HG02763 (cell line): ENCODE results near the gene CKLF.
A peak's percentile ranks its signal among the peaks of the same experiment; 100 is the strongest.

Experiments used
- ATAC-seq: cut with Tn5 transposase; IDR thresholded peaks from one replicate; pipeline ENCODE4 v1.9.1; 2021; ENCODE audit warnings: mild to moderate bottlenecking, moderate library complexity; ENCODE audit not compliant: unreplicated experiment

The CKLF gene

GRCh38 chr16:66541388-66542355 lies 10.7 kb upstream of the CKLF start:
- ATAC-seq, result no peak

GRCh38 chr16:66542396-66542795 lies 10.0 kb upstream of the CKLF start:
- ATAC-seq, result no peak

GRCh38 chr16:66543541-66543940 lies 8.8 kb upstream of the CKLF start:
- ATAC-seq, result no peak

GRCh38 chr16:66544016-66544757 lies 8.2 kb upstream of the CKLF start:
- ATAC-seq, result no peak

GRCh38 chr16:66547101-66547989 lies 5.0 kb upstream of the CKLF start:
- ATAC-seq, result no peak

GRCh38 chr16:66548068-66548467 lies 4.3 kb upstream of the CKLF start:
- no peak for ATAC-seq

- ATAC-seq, result no peak
These were observed 3.5 kb upstream of the CKLF start for GRCh38 chr16:66548868-66549267.

- peak; percentile 27 for ATAC-seq
These were observed 2.9 kb upstream of the CKLF start, which contains the start of gene TK2 for GRCh38 chr16:66549284-66550131. TSS of gene TK2 (minus strand) at chr16:66550122. CDS start at chr16:66550061, 61 bp downstream.

- ATAC-seq, result no peak
These were observed 1.0 kb upstream of the CKLF start for GRCh38 chr16:66551348-66551759.

- ATAC-seq, result no peak
These were observed 539 bp upstream of the CKLF start for GRCh38 chr16:66551788-66552285.

GRCh38 chr16:66553223-66553622 lies 847 bp downstream of the CKLF start:
- no peak for ATAC-seq

- ATAC-seq, result no peak
These were observed 1.6 kb downstream of the CKLF start for GRCh38 chr16:66554021-66554420.

GRCh38 chr16:66554495-66554894 lies 2.1 kb downstream of the CKLF start:
- no peak for ATAC-seq

- ATAC-seq, result no peak
These were observed 7.7 kb downstream of the CKLF start for GRCh38 chr16:66560107-66560506.

GRCh38 chr16:66561381-66562080 lies 9.2 kb downstream of the CKLF start:
- ATAC-seq, result no peak

GRCh38 chr16:66562409-66562808 lies 10.0 kb downstream of the CKLF start:
- ATAC-seq, result no peak

GRCh38 chr16:66562986-66563385 lies 10.6 kb downstream of the CKLF start:
- no peak for ATAC-seq

- no peak for ATAC-seq
These were observed 11.4 kb downstream of the CKLF start for GRCh38 chr16:66563574-66564334.
